H1 (cell line): ENCODE data around the gene GPC3. TPM values are rescaled to one million over a fixed set of nuclear protein-coding genes. Genes with fewer than 3 reads are reported as not detected.

ENCODE experiments used
- CTCF ChIA-PET: fragments of 300-600 bp; sonication (Branson Sonifier 250); formaldehyde crosslinking; loops from one replicate; lab custom pipeline; 2021; ENCODE audit not compliant: partially characterized antibody; lab: Charles Lee
- POLR2A ChIA-PET: fragments of 300-600 bp; sonication (Branson Sonifier 250); formaldehyde crosslinking; loops from one replicate; lab custom pipeline; 2021; ENCODE audit warnings: inconsistent platforms; ENCODE audit not compliant: partially characterized antibody; lab: Charles Lee
- DNase-seq, 2 experiments: peaks; one replicate each; pipeline versions ENCODE4 v3.0.0 to v3.0.0-alpha.2; 2010 to 2022; ENCODE audit warnings: low spot score in 2 of 2, low read depth in 1 of 2, mixed read lengths in 1 of 2
- FAIRE-seq: peaks from 2 replicates; lab custom pipeline; 2011; peaks lifted over from hg19 to GRCh38; lab: Jason Lieb, UNC
- H2AFZ ChIP-seq: 2 replicates; pipeline ENCODE4 v1.8.1; 2012; ENCODE audit warnings: low read length, inconsistent platforms
- H2AK5ac ChIP-seq: 2 replicates; pipeline ENCODE4 v1.6.1; 2013; ENCODE audit warnings: low read depth, low read length
- H2BK120ac ChIP-seq: replicated peaks from 2 replicates; pipeline ENCODE3; 2013; ENCODE audit warnings: low read depth, low read length, inconsistent platforms
- H2BK12ac ChIP-seq: 2 replicates; pipeline ENCODE4 v1.6.1; 2013; ENCODE audit warnings: low read depth, low read length
- H2BK15ac ChIP-seq: 2 replicates; pipeline ENCODE4 v1.6.1; 2013; ENCODE audit warnings: low read length
- H2BK20ac ChIP-seq: 2 replicates; pipeline ENCODE4 v1.6.1; 2013; ENCODE audit warnings: low read length
- H2BK5ac ChIP-seq: 2 replicates; pipeline ENCODE4 v1.6.1; 2013; ENCODE audit warnings: low read depth, low read length
- H3K14ac ChIP-seq: 2 replicates; pipeline ENCODE4 v1.6.1; 2013; ENCODE audit warnings: inconsistent platforms; ENCODE audit not compliant: insufficient read length
- H3K18ac ChIP-seq: 2 replicates; pipeline ENCODE4 v1.6.1; 2013; ENCODE audit warnings: low read length; ENCODE audit errors: extremely low read depth
- H3K23ac ChIP-seq: 2 replicates; pipeline ENCODE4 v1.6.1; 2013; ENCODE audit warnings: inconsistent platforms; ENCODE audit not compliant: insufficient read length
- H3K23me2 ChIP-seq: 2 replicates; pipeline ENCODE4 v1.6.1; 2013; ENCODE audit warnings: low read depth, low read length
- H3K27ac ChIP-seq: 2 replicates; pipeline ENCODE4 v1.6.1; 2011; ENCODE audit warnings: low read depth, low read length, inconsistent platforms
- H3K27me3 ChIP-seq, 4 experiments: replicated peaks in 1 of 4; 1 replicate in 1 of 4; 2 replicates in 3 of 4; pipeline versions ENCODE4 v1.6.1 to v1.8.1; 2011 to 2013; ENCODE audit warnings: low read length in 3 of 4, mild to moderate bottlenecking in 3 of 4, inconsistent platforms in 2 of 4, mixed read lengths in 2 of 4, moderate library complexity in 1 of 4; ENCODE audit not compliant: control insufficient read depth in 3 of 4, insufficient read depth in 3 of 4; ENCODE audit errors: extremely low read depth in 1 of 4
- H3K36me3 ChIP-seq, 4 experiments: 2 replicates each; pipeline versions ENCODE4 v1.6.1 to v1.8.1; 2011 to 2013; ENCODE audit warnings: mild to moderate bottlenecking in 4 of 4, low read length in 3 of 4, moderate library complexity in 2 of 4, control low read depth in 1 of 4, inconsistent platforms in 1 of 4; ENCODE audit not compliant: insufficient read depth in 4 of 4, control insufficient read depth in 2 of 4
- H3K4ac ChIP-seq: replicated peaks from 2 replicates; pipeline ENCODE3; 2013; ENCODE audit warnings: low read length, low read depth, mixed read lengths, inconsistent platforms; ENCODE audit not compliant: insufficient read length
- H3K4me1 ChIP-seq, 4 experiments: replicated peaks in 1 of 4; 1 replicate in 1 of 4; 2 replicates in 3 of 4; pipeline versions ENCODE4 v1.6.1 to v1.8.1; 2011 to 2013; ENCODE audit warnings: low read length in 3 of 4, inconsistent platforms in 2 of 4, mixed read lengths in 1 of 4; ENCODE audit not compliant: insufficient read depth in 4 of 4, control insufficient read depth in 3 of 4
- H3K4me2 ChIP-seq, 2 experiments: 2 replicates each; pipeline versions ENCODE4 v1.6.1 to v1.8.1; 2011 to 2013; ENCODE audit warnings: low read depth in 2 of 2, low read length in 2 of 2, control low read depth in 1 of 2, inconsistent platforms in 1 of 2, mild to moderate bottlenecking in 1 of 2; ENCODE audit not compliant: insufficient read depth in 1 of 2
- H3K4me3 ChIP-seq, 4 experiments: fragments of 200-600, 300-600 bp in 1 of 4; sonication (generic), shearing (Covaris generic), sonication (Bioruptor Twin) in 1 of 4; 2 replicates each; pipeline versions ENCODE4 v1.5.1 to v1.8.1; 2011 to 2016; ENCODE audit warnings: low read length in 4 of 4, low read depth in 3 of 4, control low read depth in 2 of 4, inconsistent platforms in 2 of 4, mild to moderate bottlenecking in 2 of 4, mixed read lengths in 1 of 4, moderate library complexity in 1 of 4; ENCODE audit not compliant: insufficient read depth in 2 of 4; ENCODE audit errors: extremely low read depth in 1 of 4
- H3K56ac ChIP-seq: replicated peaks from 2 replicates; pipeline ENCODE3; 2013; ENCODE audit warnings: low read depth, mild to moderate bottlenecking, mixed read lengths, low read length, inconsistent platforms; ENCODE audit not compliant: insufficient read length
- H3K79me1 ChIP-seq: 2 replicates; pipeline ENCODE4 v1.6.1; 2013; ENCODE audit warnings: low read depth, low read length, control low read depth
- H3K79me2 ChIP-seq, 2 experiments: 2 replicates each; pipeline versions ENCODE4 v1.6.1 to v1.8.1; 2012 to 2013; ENCODE audit warnings: low read length in 2 of 2, mild to moderate bottlenecking in 2 of 2, inconsistent platforms in 1 of 2; ENCODE audit not compliant: insufficient read depth in 2 of 2, control insufficient read depth in 1 of 2
- H3K9ac ChIP-seq, 4 experiments: replicated peaks in 1 of 4; 1 replicate in 1 of 4; 2 replicates in 3 of 4; pipeline versions ENCODE4 v1.6.1 to v1.8.1; 2011 to 2013; ENCODE audit warnings: low read depth in 3 of 4, low read length in 3 of 4, control low read depth in 2 of 4, mild to moderate bottlenecking in 2 of 4, moderate library complexity in 2 of 4, inconsistent platforms in 1 of 4; ENCODE audit errors: extremely low read depth in 1 of 4
- H3K9me3 ChIP-seq, 2 experiments: 2 replicates each; pipeline versions ENCODE4 v1.6.1 to v1.8.1; 2012 to 2013; ENCODE audit warnings: mild to moderate bottlenecking in 2 of 2, moderate library complexity in 2 of 2, control low read depth in 1 of 2, inconsistent platforms in 1 of 2, low read depth in 1 of 2, low read length in 1 of 2, mixed read lengths in 1 of 2; ENCODE audit not compliant: insufficient read depth in 2 of 2
- H4K20me1 ChIP-seq, 2 experiments: replicated peaks in 1 of 2; 2 replicates each; pipeline versions ENCODE3 to v1.8.1; 2011 to 2013; ENCODE audit warnings: inconsistent platforms in 2 of 2, low read length in 2 of 2, mild to moderate bottlenecking in 1 of 2; ENCODE audit not compliant: insufficient read depth in 2 of 2, control insufficient read depth in 1 of 2
- H4K5ac ChIP-seq: 2 replicates; pipeline ENCODE4 v1.6.1; 2013; ENCODE audit warnings: low read length, low read depth, mixed read lengths, inconsistent platforms; ENCODE audit not compliant: insufficient read length
- H4K8ac ChIP-seq: 2 replicates; pipeline ENCODE4 v1.8.0; 2013; ENCODE audit warnings: mild to moderate bottlenecking, moderate library complexity, low read length, inconsistent platforms; ENCODE audit not compliant: insufficient read depth; ENCODE audit errors: extremely low read depth
- H4K91ac ChIP-seq: replicated peaks from 2 replicates; pipeline ENCODE3; 2013; ENCODE audit warnings: low read length, mixed read lengths, inconsistent platforms; ENCODE audit not compliant: insufficient read length
- ATF2 ChIP-seq: IDR thresholded peaks from 2 replicates; pipeline ENCODE4 v1.6.1; 2012; ENCODE audit warnings: low read length, inconsistent platforms
- BACH1 ChIP-seq: IDR thresholded peaks from 2 replicates; pipeline ENCODE4 v1.6.1; 2012; ENCODE audit warnings: low read length, improper control_type of control experiment
- BRCA1 ChIP-seq: IDR thresholded peaks from 2 replicates; pipeline ENCODE4 v1.6.1; 2012; ENCODE audit warnings: low read depth, low read length, improper control_type of control experiment
- CBX8 ChIP-seq: fragments of 300-800, 300-1000 bp; sonication (generic); IDR thresholded peaks from 2 replicates; pipeline ENCODE4 v1.7.1; 2016; ENCODE audit warnings: low read depth, low read length, borderline replicate concordance
- CREB1 ChIP-seq: IDR thresholded peaks from 2 replicates; pipeline ENCODE4 v1.6.1; 2012; ENCODE audit warnings: inconsistent platforms
- E2F6 ChIP-seq: IDR thresholded peaks from 2 replicates; pipeline ENCODE4 v1.6.1; 2012; ENCODE audit warnings: inconsistent platforms
- GABPA ChIP-seq: IDR thresholded peaks from 2 replicates; pipeline ENCODE4 v1.6.1; 2011; ENCODE audit warnings: mild to moderate bottlenecking, low read length, moderate library complexity, borderline replicate concordance; ENCODE audit not compliant: insufficient read depth
- JUN ChIP-seq: IDR thresholded peaks from 2 replicates; pipeline ENCODE4 v1.6.1; 2011; ENCODE audit warnings: low read depth, mild to moderate bottlenecking, improper control_type of control experiment, low read length
- PHF8 ChIP-seq: fragments of 200-600 bp; sonication (generic); conservative IDR thresholded peaks from 2 replicates; pipeline ENCODE4 v1.7.1; 2012; ENCODE audit warnings: low read depth, mild to moderate bottlenecking, inconsistent platforms, low read length, moderate library complexity
- POLR2AphosphoS5 ChIP-seq: IDR thresholded peaks from 2 replicates; pipeline ENCODE4 v1.6.1; 2011; ENCODE audit warnings: low read depth, low read length
- POU5F1 ChIP-seq: IDR thresholded peaks from 2 replicates; pipeline ENCODE4 v1.6.1; 2011; ENCODE audit warnings: low read depth, mild to moderate bottlenecking, low read length, moderate library complexity
- RAD21 ChIP-seq, 2 experiments: IDR thresholded peaks in 1 of 2; conservative IDR thresholded peaks in 1 of 2; 2 replicates each; pipeline ENCODE4 v1.6.1; 2011; ENCODE audit warnings: low read depth in 2 of 2, low read length in 2 of 2, improper control_type of control experiment in 1 of 2, inconsistent platforms in 1 of 2, mild to moderate bottlenecking in 1 of 2, moderate library complexity in 1 of 2
- SP2 ChIP-seq: IDR thresholded peaks from 2 replicates; pipeline ENCODE4 v1.6.1; 2012; ENCODE audit warnings: mild to moderate bottlenecking, low read length, inconsistent platforms
- WGBS, 2 experiments: shearing (Covaris generic) in 1 of 2; methylation state at CpG; one replicate each; pipeline versions ENCODE4 v1.1.6 to v1.1.7; 2013 to 2015; ENCODE audit warnings: low lambda C conversion rate in 2 of 2, mixed read lengths in 2 of 2, inconsistent platforms in 1 of 2, low coverage in 1 of 2, missing lambda C conversion rate in 1 of 2; ENCODE audit not compliant: insufficient replicate concordance in 2 of 2, insufficient coverage in 1 of 2, insufficient read length in 1 of 2; ENCODE audit errors: extremely low coverage in 1 of 2, missing lambda C conversion rate in 1 of 2; 5-methylcytosine and 5-hydroxymethylcytosine counted together
- polyA plus RNA-seq, 7 experiments: library from polyadenylated mRNA; depleted of rRNA in 3 of 7; stranded (reverse) in 5 of 7; unstranded in 2 of 7; fragments of >200 nt in 5 of 7; fragments of 200-250 nt in 2 of 7; gene quantifications; 1 replicate in 5 of 7; 2 replicates in 1 of 7; 4 replicates in 1 of 7; pipeline versions ENCODE4 v1.2.1 to v1.2.3, GENCODE V29; 2011 to 2013; ENCODE audit warnings: missing spikeins in 2 of 7, mixed read lengths in 2 of 7
- total RNA-seq: library from RNA; stranded (reverse); fragmentation: NEBNext Ultra II Directional; extraction: Animal tissue kit (Norgen Biotek cat#: 25700); gene quantifications from 2 replicates; pipeline ENCODE4 v1.2.1, GENCODE V29; 2021

GPC3 gene
- total and polyA plus RNA-seq, 2 of the 8 experiments (the other 6 are each of a cell fraction or from before 2014, with no cell fraction given), result 64.8 to 71.9 TPM

- H3K4me1 ChIP-seq, result no peaks in the 10 kb centered on the region
- no peak overlapping the region for H2AFZ ChIP-seq
- H3K9me3 ChIP-seq, result no peaks in the 10 kb centered on the region
- 91% methylated on average over 5 of the region's 6 CpGs; no CpG with 5 or more reads in 1 of the 2 experiments for WGBS, 2 experiments
- H4K91ac ChIP-seq, result no peak overlapping the region
- H3K14ac ChIP-seq, result no peak overlapping the region
- no peak overlapping the region for H2BK20ac ChIP-seq
- H2BK120ac ChIP-seq, result no peak overlapping the region
- no peak overlapping the region for H3K23ac ChIP-seq
- no peak overlapping the region for H2AK5ac ChIP-seq
- H2BK15ac ChIP-seq, result no peak overlapping the region
- no peak overlapping the region for H3K4me2 ChIP-seq
- H3K4me3 ChIP-seq, result no peak overlapping the region
- no peaks in the 10 kb centered on the region for H3K79me1 ChIP-seq
- no peaks in the 10 kb centered on the region for H3K27me3 ChIP-seq
- no peak overlapping the region for H3K9ac ChIP-seq
- no peak overlapping the region for H2BK5ac ChIP-seq
- ChIA-PET CTCF (no interaction called here), POLR2A (interaction anchor here (0.7 kb wide), 1 partner anchor 180 kb away, joined by 3 read pairs; no protein-coding TSS in a partner anchor)
- H3K56ac ChIP-seq, result no peak overlapping the region
- no peaks in the 10 kb centered on the region for H3K23me2 ChIP-seq
- no peaks in the 10 kb centered on the region for H3K36me3 ChIP-seq
- no peak overlapping the region for H2BK12ac ChIP-seq
- H4K8ac ChIP-seq, result no peak overlapping the region
- no peak overlapping the region for H3K18ac ChIP-seq
- FAIRE-seq, result no peak
- DNase-seq, result no peak
- no peaks in the 10 kb centered on the region for H3K79me2 ChIP-seq
- no peaks in the 10 kb centered on the region for H4K20me1 ChIP-seq
- no peak overlapping the region for H4K5ac ChIP-seq
- no peak overlapping the region for H3K27ac ChIP-seq
- no peak overlapping the region for H3K4ac ChIP-seq
- TF ChIP-seq CBX8, result no peak
- no peak for TF ChIP-seq JUN
- TF ChIP-seq SP2, result no peak
- TF ChIP-seq RAD21 (IDR thresholded peaks at IDR 0.05 in 1 of 2, conservative IDR thresholded peaks at IDR 0.05 in 1 of 2; ENCODE audit: low read depth in 2 of 2, low read length in 2 of 2), result no peak
- no peak for TF ChIP-seq BRCA1
- no peak for TF ChIP-seq ATF2
- TF ChIP-seq CREB1, result no peak
- TF ChIP-seq POU5F1, result no peak
- TF ChIP-seq E2F6, result no peak
- TF ChIP-seq BACH1, result no peak
- TF ChIP-seq GABPA, result no peak
- no peak for TF ChIP-seq POLR2AphosphoS5
- TF ChIP-seq PHF8, result no peak
These were observed 405.8 kb downstream of the GPC3 start for GRCh38 chrX:133579631-133580030.
